ENCODE data around the gene ZNF66. TPM values are rescaled to one million over a fixed set of nuclear protein-coding genes. Genes with fewer than 3 reads are reported as not detected.
"Not testable (repeated sequence)": the region's sequence is repeated elsewhere in the genome, so short reads cannot be mapped to it uniquely, and the experiment has no call there.

ZNF66 gene
- 1 to 10 TPM; 3.7 to 7.7 TPM for total RNA-seq
- polyA plus RNA-seq = not detected
- long read RNA-seq, donor 1, partial matches to known transcripts = 0 of 2 reads
- long read RNA-seq, donor 1, other reads (novel, unspliced or antisense) = 2 of 2 reads
- long read RNA-seq, donor 2, partial matches to known transcripts = 0 of 4 reads
- long read RNA-seq, donor 2, other reads (novel, unspliced or antisense) = 3 of 4 reads

DNA sequence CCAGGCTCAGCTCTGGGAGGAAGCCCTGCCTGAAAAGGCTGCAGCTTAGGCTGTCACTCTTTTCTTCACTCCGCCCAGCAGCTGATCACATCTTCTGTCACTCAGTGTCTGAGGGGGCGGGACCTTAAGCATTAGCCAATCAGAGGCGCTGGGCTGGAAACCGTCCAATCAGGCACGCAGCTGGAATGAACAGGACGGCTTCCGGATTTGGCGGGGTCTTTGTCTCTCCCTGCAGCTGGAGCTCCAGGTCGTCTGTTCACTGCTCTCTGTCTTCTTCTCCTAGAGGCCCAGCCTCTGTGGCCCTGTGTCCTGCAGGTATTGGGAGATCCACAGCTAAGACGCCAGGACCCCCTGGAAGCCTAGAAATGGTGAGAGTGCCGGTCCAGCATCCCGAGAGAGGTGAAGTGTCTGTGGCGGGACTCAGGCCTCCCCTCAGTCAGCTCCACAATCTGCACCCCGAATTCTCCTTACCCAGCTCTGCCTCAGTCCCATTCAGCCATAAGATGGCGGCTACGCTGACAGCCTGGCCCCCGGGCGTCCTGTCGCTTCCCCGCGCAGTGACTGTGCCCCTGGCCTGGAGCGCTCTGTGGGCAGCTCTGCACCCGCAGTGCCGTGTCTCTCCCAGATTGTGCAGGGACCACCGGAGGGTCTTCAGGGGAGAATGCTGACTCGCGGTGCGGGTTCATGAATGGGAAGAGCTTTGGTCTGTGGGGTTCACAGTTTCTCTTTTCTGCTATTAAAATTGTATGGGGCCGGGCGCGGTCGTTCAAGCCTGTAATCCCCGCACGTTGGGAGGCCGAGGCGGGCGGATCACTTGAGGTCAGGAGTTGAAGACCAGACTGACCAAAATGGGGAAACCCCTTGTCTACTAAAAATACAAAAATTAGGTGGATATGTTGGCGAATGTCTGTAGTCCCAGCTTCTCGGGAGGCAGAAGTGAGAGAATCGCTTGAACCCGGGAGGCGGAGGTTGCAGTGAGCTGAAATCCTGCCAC, at the start of gene ZNF66:
ZNF66 (plus strand) TSS at position 222 of the 994 bp plus-strand sequence; CDS start at position 366, 144 bp downstream.
- Histone ChIP-seq H3K27me3 (ENCODE audit: control insufficient read depth in 1 of 2, insufficient read depth in 2 of 2, low read length in 1 of 2) (no peaks in the 10 kb centered on the region), H3K27ac (ENCODE audit: low read depth in 1 of 2, low read length in 2 of 2) (peak within 1 kb of the TSS in 1 of 2 donors; percentile 25), H3K9me3 (ENCODE audit: control insufficient read depth, low read length) (no peaks in the 10 kb centered on the region), H3K4me3 (ENCODE audit: low read length in 2 of 2) (peak within 1 kb of the TSS; percentile 5 to 63), H3K36me3 (ENCODE audit: control insufficient read depth in 1 of 2, insufficient read depth in 2 of 2, low read length in 1 of 2) (no peaks in the 10 kb centered on the region), H3K4me1 (ENCODE audit: control insufficient read depth in 1 of 2, insufficient read depth in 2 of 2, low read length in 2 of 2) (no peaks in the 10 kb centered on the region)
- peak; percentile 98 for ATAC-seq (ENCODE audit: low FRiP score)
- DNase-seq = peak; percentile 97 to 98
- intact Hi-C loops (cut with DNase I) = loop anchor here (5.0 to 10.0 kb wide), 3 partner anchors 112 to 212 kb away; partner anchors contain the start of genes ZNF626 (in 2 of the 2) and ZNF737 (in 1 of the 2)
- WGBS, 2 donors = 1% methylated on average over 42 of the region's 42 CpGs

GRCh38 chr19:20750169-20750568, 25.9 kb upstream of the ZNF66 start:
- H3K4me1 ChIP-seq (ENCODE audit: control insufficient read depth in 1 of 2, insufficient read depth in 2 of 2, low read length in 2 of 2); H3K27ac ChIP-seq (ENCODE audit: low read depth in 1 of 2, low read length in 2 of 2); ATAC-seq (ENCODE audit: low FRiP score); H3K9me3 ChIP-seq (ENCODE audit: control insufficient read depth, low read length); H3K36me3 ChIP-seq (ENCODE audit: control insufficient read depth in 1 of 2, insufficient read depth in 2 of 2, low read length in 1 of 2); intact Hi-C loops (cut with DNase I); H3K4me3 ChIP-seq (ENCODE audit: low read length in 2 of 2); H3K27me3 ChIP-seq (ENCODE audit: control insufficient read depth in 1 of 2, insufficient read depth in 2 of 2, low read length in 1 of 2); DNase-seq: not testable (repeated sequence)
- WGBS, 2 donors = 88 to 92% methylated on average over 6 of the region's 6 CpGs

GRCh38 chr19:20752291-20752690, 23.8 kb upstream of the ZNF66 start:
- ATAC-seq (ENCODE audit: low FRiP score); DNase-seq; intact Hi-C loops (cut with DNase I); H3K4me1 ChIP-seq (ENCODE audit: control insufficient read depth in 1 of 2, insufficient read depth in 2 of 2, low read length in 2 of 2); H3K36me3 ChIP-seq (ENCODE audit: control insufficient read depth in 1 of 2, insufficient read depth in 2 of 2, low read length in 1 of 2); H3K4me3 ChIP-seq (ENCODE audit: low read length in 2 of 2); H3K27me3 ChIP-seq (ENCODE audit: control insufficient read depth in 1 of 2, insufficient read depth in 2 of 2, low read length in 1 of 2); H3K27ac ChIP-seq (ENCODE audit: low read depth in 1 of 2, low read length in 2 of 2); H3K9me3 ChIP-seq (ENCODE audit: control insufficient read depth, low read length): not testable (repeated sequence)
- WGBS, 2 donors = 38 to 42% methylated on average over 9 of the region's 9 CpGs

DNA sequence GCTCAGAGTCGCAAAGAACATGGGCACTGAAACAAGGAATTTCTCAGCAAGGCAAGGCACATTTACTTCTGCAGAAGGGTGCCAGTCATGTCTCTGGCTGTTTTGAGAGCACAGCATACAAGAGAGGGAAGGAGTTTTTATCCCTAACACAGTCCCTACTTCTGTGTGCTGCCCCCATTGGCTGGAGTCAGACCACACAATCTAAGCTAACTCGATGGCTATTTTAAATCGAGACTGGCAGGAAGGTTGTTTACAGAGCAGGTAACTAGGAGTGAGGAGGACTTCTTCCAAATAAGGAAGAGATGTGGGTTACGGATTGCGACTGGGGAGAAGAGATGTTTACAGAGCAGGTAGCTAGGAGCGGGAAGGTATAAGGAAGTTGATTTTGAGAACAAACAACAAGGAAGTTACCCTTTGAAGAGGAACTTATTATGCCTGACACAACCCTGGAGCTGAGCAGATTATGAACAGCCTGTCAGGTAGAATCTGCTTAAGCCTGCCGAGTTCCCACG, 6.8 kb upstream of the ZNF66 start:
- H3K4me3 ChIP-seq (ENCODE audit: low read length in 2 of 2); H3K27ac ChIP-seq (ENCODE audit: low read depth in 1 of 2, low read length in 2 of 2); ATAC-seq (ENCODE audit: low FRiP score); H3K27me3 ChIP-seq (ENCODE audit: control insufficient read depth in 1 of 2, insufficient read depth in 2 of 2, low read length in 1 of 2); DNase-seq; H3K36me3 ChIP-seq (ENCODE audit: control insufficient read depth in 1 of 2, insufficient read depth in 2 of 2, low read length in 1 of 2); H3K9me3 ChIP-seq (ENCODE audit: control insufficient read depth, low read length); H3K4me1 ChIP-seq (ENCODE audit: control insufficient read depth in 1 of 2, insufficient read depth in 2 of 2, low read length in 2 of 2); intact Hi-C loops (cut with DNase I): not testable (repeated sequence)
- 91 to 92% methylated on average over 7 to 8 of the region's 8 CpGs for WGBS, 2 donors

DNA sequence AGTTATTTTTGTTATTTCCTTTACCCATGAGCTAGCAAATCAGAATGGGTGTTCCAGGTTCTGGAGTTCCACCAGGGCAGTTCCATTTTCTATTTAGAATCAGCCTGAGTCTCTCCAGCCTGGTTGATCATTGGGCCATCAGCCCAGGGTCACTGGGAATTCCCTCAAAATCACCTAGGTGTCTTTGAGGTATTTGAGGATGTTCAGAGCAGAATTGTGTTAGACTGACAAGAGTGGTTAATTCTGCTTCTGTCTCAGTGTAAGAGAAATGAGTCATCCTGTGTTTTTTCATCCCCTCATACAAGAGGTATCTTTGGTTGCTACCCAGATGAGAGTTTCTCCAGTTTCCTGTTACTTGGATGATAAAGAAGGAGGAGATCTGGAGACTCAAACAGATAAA, 11.7 kb downstream of the ZNF66 start:
- H3K4me3 ChIP-seq (ENCODE audit: low read length in 2 of 2) = no peak overlapping the region
- peaks cover 0 to 4% of the 10 kb centered on the region in 2 donors for H3K36me3 ChIP-seq (ENCODE audit: control insufficient read depth in 1 of 2, insufficient read depth in 2 of 2, low read length in 1 of 2)
- H3K27me3 ChIP-seq (ENCODE audit: control insufficient read depth in 1 of 2, insufficient read depth in 2 of 2, low read length in 1 of 2) = no peaks in the 10 kb centered on the region
- DNase-seq = no peak
- intact Hi-C loops (cut with DNase I) = no loop called here
- H3K27ac ChIP-seq (ENCODE audit: low read depth in 1 of 2, low read length in 2 of 2) = no peak overlapping the region
- ATAC-seq (ENCODE audit: low FRiP score) = no peak
- no peaks in the 10 kb centered on the region for H3K4me1 ChIP-seq (ENCODE audit: control insufficient read depth in 1 of 2, insufficient read depth in 2 of 2, low read length in 2 of 2)
- H3K9me3 ChIP-seq (ENCODE audit: control insufficient read depth, low read length) = no peaks in the 10 kb centered on the region

DNA sequence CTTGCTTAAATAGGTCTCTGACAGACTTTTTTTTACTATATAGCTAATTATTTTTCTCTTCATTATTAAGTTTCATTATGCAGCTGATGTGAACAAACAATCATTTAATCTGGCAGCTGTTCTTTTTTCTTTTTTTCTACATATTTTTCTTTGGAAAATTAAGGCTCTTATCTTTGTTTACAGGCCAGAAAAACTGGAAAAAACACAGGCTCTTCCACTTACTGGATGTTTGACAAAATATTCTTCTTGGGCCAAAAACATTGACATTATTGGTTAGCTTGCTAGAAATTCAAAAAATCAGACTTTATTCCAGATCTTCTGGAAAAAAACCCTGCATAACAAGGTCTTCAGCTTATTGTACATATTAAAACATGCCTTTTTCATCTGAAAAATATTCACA, 15.7 kb downstream of the ZNF66 start:
- ATAC-seq (ENCODE audit: low FRiP score) = no peak
- Histone ChIP-seq H3K36me3 (ENCODE audit: control insufficient read depth in 1 of 2, insufficient read depth in 2 of 2, low read length in 1 of 2) (peaks cover 0 to 3% of the 10 kb centered on the region in 2 donors), H3K27me3 (ENCODE audit: control insufficient read depth in 1 of 2, insufficient read depth in 2 of 2, low read length in 1 of 2) (no peaks in the 10 kb centered on the region), H3K4me3 (ENCODE audit: low read length in 2 of 2) (no peak overlapping the region), H3K4me1 (ENCODE audit: control insufficient read depth in 1 of 2, insufficient read depth in 2 of 2, low read length in 2 of 2) (no peaks in the 10 kb centered on the region), H3K9me3 (ENCODE audit: control insufficient read depth, low read length) (peaks cover 1% of the 10 kb centered on the region), H3K27ac (ENCODE audit: low read depth in 1 of 2, low read length in 2 of 2) (no peak overlapping the region)
- no peak for DNase-seq
- intact Hi-C loops (cut with DNase I) = no loop called here

DNA sequence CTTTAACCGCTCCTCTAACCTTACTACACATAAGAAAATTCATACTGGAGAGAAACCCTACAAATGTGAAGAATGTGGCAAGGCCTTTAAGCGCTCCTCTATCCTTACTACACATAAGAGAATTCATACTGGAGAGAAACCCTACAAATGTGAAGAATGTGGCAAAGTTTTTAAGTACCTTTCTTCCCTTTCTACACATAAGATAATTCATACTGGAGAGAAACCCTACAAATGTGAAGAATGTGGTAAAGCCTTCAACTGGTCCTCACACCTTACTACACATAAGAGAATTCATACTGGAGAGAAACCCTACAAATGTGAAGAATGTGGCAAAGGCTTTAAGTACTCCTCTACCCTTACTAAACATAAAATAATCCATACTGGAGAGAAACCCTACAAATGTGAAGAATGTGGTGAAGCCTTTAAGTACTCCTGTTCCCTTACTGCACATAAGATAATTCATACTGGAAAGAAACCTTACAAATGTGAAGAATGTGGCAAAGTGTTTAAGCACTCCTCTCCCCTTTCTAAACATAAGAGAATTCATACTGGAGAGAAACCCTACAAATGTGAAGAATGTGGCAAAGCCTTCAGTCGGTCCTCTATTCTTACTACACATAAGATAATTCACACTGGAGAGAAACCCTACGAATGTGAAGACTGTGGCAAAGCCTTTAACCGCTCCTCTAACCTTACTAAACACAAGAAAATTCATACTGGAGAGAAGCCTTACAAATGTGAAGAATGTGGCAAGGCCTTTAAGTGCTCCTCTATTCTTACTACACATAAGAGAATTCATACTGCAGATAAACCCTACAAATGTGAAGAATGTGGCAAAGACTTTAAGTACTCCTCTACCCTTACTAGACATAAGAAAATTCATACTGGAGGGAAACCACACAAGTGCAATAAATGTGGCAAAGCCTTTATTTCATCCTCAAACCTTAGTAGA, 30.5 kb downstream of the ZNF66 start:
- DNase-seq; H3K4me3 ChIP-seq (ENCODE audit: low read length in 2 of 2); H3K27ac ChIP-seq (ENCODE audit: low read depth in 1 of 2, low read length in 2 of 2); H3K27me3 ChIP-seq (ENCODE audit: control insufficient read depth in 1 of 2, insufficient read depth in 2 of 2, low read length in 1 of 2); H3K36me3 ChIP-seq (ENCODE audit: control insufficient read depth in 1 of 2, insufficient read depth in 2 of 2, low read length in 1 of 2); intact Hi-C loops (cut with DNase I); ATAC-seq (ENCODE audit: low FRiP score); H3K4me1 ChIP-seq (ENCODE audit: control insufficient read depth in 1 of 2, insufficient read depth in 2 of 2, low read length in 2 of 2): not testable (repeated sequence)
- H3K9me3 ChIP-seq (ENCODE audit: control insufficient read depth, low read length) = peaks cover 17% of the 10 kb centered on the region
- WGBS, 2 donors = 89 to 98% methylated on average over 5 of the region's 5 CpGs

- intact Hi-C loops (cut with DNase I) = no loop called here
- Histone ChIP-seq H3K4me1 (ENCODE audit: control insufficient read depth in 1 of 2, insufficient read depth in 2 of 2, low read length in 2 of 2) (no peaks in the 10 kb centered on the region), H3K9me3 (ENCODE audit: control insufficient read depth, low read length) (peaks cover 8% of the 10 kb centered on the region), H3K4me3 (ENCODE audit: low read length in 2 of 2) (no peak overlapping the region), H3K36me3 (ENCODE audit: control insufficient read depth in 1 of 2, insufficient read depth in 2 of 2, low read length in 1 of 2) (no peaks in the 10 kb centered on the region), H3K27ac (ENCODE audit: low read depth in 1 of 2, low read length in 2 of 2) (no peak overlapping the region), H3K27me3 (ENCODE audit: control insufficient read depth in 1 of 2, insufficient read depth in 2 of 2, low read length in 1 of 2) (no peaks in the 10 kb centered on the region)
- ATAC-seq (ENCODE audit: low FRiP score) = no peak
- no peak for DNase-seq
- WGBS, 2 donors = 97 to 99% methylated on average over 3 of the region's 3 CpGs
Observed at GRCh38 chr19:20840371-20840770, 64.3 kb downstream of the ZNF66 start.
